GM06990 (cell line): ENCODE results near the gene MCEMP1.

ENCODE experiments used
- DNase-seq: peaks from one replicate; pipeline ENCODE4 v3.0.0-alpha.2; 2011; ENCODE audit not compliant: insufficient read length; ENCODE audit errors: extremely low read depth
- H3K27me3 ChIP-seq: replicated peaks from 2 replicates; pipeline ENCODE4 v1.6.0; 2011; ENCODE audit warnings: low read length; ENCODE audit not compliant: control insufficient read depth, insufficient read depth
- H3K36me3 ChIP-seq: 2 replicates; pipeline ENCODE4 v1.5.1; 2011; ENCODE audit warnings: low read length; ENCODE audit not compliant: control insufficient read depth, insufficient read depth
- H3K4me3 ChIP-seq: replicated peaks from 2 replicates; pipeline ENCODE4 v1.5.1; 2011; ENCODE audit warnings: low read depth, mild to moderate bottlenecking, control low read depth, low read length
- CTCF ChIP-seq: IDR thresholded peaks from 2 replicates; pipeline ENCODE4 v1.5.1; 2011; ENCODE audit warnings: low read length, control low read depth, mild to moderate bottlenecking, inconsistent platforms; ENCODE audit not compliant: insufficient read depth, poor library complexity, severe bottlenecking

MCEMP1 gene

GRCh38 chr19:7698583-7698982 is 21.7 kb downstream of the MCEMP1 start:
- Histone ChIP-seq H3K27me3 (no peaks in the 10 kb centered on the region), H3K4me3 (peak overlapping the region; percentile 81), H3K36me3 (peaks cover 42% of the 10 kb centered on the region)
- no peak for TF ChIP-seq CTCF
- no peak for DNase-seq

GRCh38 chr19:7699003-7699402 is 22.1 kb downstream of the MCEMP1 start:
- peaks cover 41% of the 10 kb centered on the region for H3K36me3 ChIP-seq
- no peak for TF ChIP-seq CTCF
- no peaks in the 10 kb centered on the region for H3K27me3 ChIP-seq
- H3K4me3 ChIP-seq = peak overlapping the region; percentile 81
- DNase-seq = no peak

- Histone ChIP-seq H3K36me3 (peaks cover 35% of the 10 kb centered on the region), H3K27me3 (no peaks in the 10 kb centered on the region), H3K4me3 (peak overlapping the region; percentile 81)
- DNase-seq = peak; percentile 66
- TF ChIP-seq CTCF = no peak
Observed at GRCh38 chr19:7699417-7700401, 22.8 kb downstream of the MCEMP1 start.

GRCh38 chr19:7701049-7701653 is 24.3 kb downstream of the MCEMP1 start:
- no peak for TF ChIP-seq CTCF
- no peaks in the 10 kb centered on the region for H3K27me3 ChIP-seq
- peaks cover 24% of the 10 kb centered on the region for H3K36me3 ChIP-seq
- H3K4me3 ChIP-seq = peak overlapping the region; percentile 81
- DNase-seq = peak; percentile 68

- peak; percentile 88 for DNase-seq
- Histone ChIP-seq H3K4me3 (peak within 1 kb of the TSS; percentile 81), H3K27me3 (no peaks in the 10 kb centered on the region), H3K36me3 (peaks cover 18% of the 10 kb centered on the region)
- TF ChIP-seq CTCF = no peak
Observed at GRCh38 chr19:7701654-7702457, 25.0 kb downstream of the MCEMP1 start, which contains the start of gene FCER2. Gene FCER2, minus strand, starts transcription at chr19:7702131. Its CDS starts 2,371 bp downstream, at chr19:7699760.
